ENCODE data around the gene EGLN1.
A peak's percentile ranks its signal among the peaks of the same experiment; 100 is the strongest.

Gene EGLN1

DNA sequence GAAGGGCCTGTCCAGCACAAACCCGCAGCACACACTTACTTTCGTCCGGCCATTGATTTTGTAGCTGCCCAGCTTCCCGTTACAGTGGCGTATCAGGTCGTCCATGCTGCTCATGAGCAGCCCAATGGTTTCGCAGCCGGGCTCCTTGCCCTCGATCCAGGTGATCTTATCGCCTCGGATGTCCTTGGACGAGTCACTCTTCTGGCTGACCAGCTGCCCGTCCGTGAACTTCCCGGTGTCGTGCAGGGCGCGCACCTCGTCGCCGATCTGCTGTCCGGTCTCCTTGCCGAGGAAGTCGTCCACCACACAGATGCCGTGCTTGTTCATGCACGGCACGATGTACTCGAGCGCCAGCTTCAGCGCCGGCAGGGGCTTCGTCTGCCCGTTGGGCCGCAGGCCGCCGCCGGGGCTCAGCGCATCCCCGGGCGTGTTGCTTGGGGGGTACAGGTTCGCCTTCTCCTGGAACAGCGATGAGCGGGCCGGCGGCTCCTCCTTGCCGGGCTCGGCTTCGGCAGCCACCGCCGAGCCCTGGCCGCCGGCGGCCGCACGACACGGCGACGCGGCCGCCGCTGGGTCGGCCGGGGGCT lies 1.0 kb downstream of the EGLN1 start:
- peak; percentile 58 for DNase-seq

DNA sequence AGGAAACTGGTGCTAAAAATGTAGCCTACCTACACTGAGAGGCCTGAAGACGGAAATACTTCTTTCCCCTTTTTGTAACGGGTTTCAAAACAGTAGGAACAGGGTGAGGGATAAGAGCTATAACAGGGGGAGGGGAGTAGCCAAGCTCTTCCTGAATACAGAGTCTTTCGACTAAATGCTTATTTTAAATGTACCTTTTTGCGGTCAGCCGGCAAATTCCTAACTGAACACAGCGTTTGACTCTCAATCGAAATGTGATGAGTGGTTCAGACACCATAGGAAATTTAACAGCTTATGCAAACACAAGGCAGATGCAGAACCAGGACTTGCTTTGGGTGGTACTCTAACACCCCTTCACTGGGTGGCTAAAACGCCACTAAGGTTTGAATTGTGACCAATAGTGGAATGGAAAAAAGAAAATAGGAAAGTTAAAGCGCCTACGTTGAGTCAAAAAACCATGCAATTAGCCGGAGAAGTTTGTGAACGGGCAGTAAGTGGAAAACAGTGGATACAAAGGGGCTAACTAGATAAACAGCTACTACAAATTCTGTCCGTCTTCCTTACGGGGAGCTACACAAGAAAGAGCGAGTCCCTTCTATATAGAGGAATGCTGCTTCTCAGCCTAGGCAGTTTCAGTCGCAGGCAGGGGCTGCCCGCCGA lies 1.7 kb downstream of the EGLN1 start:
- no peak for DNase-seq

DNA sequence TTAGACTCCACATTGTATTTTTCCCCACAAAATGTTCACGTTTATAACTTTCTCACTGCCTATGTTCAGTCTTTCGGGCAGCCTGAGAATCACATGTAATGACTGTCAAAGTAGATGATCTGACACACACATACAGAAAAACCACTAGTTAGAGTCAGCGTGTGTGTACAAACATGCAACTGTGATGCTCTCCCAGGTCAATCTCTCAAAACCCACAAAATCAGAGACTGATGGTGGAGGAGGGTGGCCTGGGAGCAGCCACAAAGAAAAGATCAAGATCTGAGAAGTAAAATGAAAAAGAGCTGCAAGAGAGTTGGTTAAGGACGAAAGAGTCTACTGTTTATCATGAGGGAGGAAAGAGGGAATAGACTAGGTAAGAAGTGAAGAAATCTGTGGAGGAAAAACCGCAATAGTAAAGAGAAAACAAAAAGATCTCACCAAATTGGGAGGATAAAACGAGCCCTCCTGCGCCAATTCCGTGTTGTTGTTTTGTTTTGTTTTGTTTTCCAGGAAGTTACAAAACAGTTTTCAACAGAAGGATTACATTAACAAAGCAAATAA lies 2.3 kb downstream of the EGLN1 start:
- DNase-seq, result no peak

DNA sequence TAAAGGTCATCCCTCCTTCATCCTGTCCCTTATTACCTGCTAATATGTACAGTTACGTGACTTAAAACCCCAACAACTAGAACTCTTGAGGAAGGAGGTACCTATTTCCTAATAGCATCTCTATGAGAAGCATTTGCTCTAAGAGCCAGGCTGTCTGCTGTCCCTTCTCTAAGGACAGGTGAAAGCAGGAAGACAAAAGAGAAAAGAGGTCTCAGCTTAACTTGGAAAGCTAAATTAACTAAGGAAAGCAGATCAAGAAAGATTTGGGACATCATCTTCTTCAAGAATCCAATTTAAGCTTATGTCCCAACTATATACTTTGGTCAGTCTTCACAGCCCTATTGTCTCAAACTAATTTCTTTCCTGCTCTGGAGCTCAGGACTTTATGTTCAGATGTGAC lies 2.9 kb downstream of the EGLN1 start:
- DNase-seq, result no peak

DNA sequence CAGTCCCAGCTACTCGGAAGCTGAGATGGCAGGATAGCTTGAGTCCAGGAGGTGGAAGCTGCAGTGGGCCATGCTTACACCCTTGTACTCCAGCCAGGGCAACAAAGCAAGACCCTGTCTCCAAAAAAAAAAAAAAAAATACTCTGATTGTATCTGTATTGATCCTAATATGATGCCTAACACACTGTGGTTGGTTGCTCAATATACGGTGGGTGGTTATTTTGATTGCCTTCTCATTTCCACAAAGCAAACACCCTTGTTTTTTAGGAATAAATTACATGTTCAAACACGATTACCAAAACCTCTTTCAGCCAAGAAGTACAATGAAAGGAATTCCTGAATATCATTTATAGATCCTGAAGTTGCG lies 3.4 kb downstream of the EGLN1 start:
- no peak for DNase-seq

DNA sequence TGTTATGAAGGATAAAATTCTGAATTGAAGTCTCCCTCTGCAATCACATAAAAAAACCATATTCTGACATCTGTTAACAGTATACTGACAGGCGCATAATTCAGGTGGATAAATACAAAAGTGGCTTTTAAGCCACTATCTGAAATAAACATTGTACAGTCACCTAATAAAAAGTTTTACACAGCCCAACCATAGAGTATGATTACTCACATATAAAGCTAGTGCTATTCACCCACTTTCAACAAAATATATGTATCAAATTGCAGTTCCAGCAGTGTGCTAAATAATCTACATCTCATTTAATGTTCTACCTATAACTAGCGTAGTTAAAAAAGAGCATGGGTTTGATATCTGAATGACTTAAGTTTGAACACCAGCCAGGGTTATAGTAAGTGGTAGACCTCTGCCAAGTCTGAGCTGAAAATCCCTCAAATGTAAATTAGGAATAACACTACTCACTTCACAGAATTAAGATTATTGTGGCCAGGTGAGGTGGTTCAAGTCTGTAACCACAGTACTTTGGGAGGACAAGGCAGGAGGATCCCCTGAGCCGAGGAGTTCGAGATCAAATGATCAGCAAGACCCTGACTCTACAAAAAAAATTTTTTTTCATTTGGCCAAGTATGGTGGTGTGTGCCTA lies 3.9 kb downstream of the EGLN1 start:
- DNase-seq, result no peak

DNA sequence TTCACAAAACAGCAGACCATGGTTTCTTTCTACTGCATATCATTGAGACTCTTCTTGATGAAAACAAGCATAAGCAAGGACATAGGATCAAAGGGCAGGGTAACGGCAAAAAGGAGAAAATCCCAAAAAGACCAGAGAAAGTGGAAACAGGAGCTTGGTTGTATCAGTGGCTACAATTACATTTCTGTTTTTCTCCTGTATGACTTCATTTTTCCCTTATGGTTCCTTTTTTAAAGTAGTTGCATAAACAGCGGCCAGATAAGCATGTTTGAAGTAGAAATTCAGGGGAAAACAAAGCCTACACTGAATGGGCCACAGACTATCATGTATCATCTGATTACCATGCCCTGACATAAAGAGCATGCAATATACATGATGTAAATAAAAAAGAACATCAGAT lies 4.6 kb downstream of the EGLN1 start:
- DNase-seq, result no peak

DNA sequence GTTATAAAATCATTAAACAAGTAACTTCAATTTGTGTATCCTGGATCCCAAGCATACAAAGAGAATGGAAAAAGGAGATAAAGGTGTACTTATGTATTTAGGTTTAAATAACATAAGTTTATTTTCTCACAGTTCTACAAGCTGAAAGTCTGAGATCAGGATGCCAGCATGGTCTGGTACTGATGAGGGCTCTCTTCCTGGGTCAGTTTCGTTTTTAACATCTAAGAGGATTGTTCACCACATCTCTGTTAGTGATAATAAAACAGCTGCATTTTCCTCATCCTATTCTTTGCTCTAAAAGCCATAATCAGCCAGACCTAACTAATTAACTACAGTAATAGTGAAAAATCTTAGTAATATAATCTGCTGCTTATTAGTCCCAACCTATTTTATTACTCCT lies 5.2 kb downstream of the EGLN1 start:
- DNase-seq, result no peak

DNA sequence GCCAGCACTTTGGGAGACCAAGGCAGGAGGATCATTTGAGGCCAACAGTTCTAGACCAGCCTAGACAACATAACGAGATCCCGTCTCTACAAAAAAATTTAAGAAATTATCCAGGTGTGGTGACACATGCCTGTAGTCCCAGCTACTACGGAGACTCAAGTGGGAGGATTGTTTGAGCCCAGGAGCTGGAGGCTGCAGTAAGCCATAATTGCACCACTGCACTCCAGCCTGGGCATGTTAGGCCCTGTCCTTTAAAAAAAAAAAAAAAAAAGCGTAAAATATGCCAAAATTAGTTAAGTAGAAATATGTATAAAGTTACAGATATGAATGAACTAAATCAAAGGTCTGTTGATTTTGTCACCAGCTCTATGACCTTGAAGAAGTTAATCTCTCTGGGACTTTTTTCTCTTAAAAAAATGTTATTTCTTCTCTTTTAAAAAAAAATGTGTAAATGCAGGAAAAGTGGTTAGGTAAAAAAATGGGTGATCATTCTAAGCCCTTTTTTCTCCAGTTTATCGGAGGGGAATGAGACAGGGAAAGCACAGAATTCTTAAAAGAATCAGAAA lies 7.0 kb downstream of the EGLN1 start:
- DNase-seq, result no peak

DNA sequence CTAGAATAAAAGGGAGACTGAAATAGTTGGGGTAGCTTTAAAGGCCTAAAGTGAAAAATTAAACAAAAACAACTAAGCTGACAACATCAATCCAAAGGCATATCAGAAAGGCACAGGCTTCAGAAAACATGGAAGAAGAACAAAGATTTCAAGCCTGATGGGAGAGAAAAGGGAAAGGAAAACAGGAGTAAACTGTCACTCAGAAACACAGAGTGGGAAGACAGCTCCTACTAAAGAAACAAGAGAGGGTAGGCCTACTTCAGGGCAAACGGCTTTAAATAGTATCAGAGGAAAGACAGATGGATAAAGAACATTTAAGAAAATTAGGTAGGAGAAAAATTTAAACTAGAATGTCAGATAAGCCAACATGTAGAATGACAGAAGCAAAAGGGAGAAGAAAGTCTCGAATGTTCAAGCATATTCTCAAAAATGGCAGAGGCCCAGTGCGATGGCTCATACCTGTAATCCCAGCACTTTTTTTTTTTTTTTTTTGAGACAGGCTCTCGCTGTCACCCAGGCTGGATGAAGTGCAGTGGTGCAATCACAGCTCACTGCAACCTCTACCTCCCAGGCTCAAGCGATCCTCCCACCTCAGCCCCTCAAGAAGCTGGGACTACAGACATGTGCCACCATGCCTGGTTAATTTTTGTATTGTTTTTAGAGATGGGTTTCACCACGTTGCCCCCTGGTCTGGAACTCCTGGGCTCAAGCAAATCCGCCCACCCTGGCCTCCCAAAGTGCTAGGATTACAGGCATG lies 7.6 kb downstream of the EGLN1 start:
- DNase-seq, result no peak

DNA sequence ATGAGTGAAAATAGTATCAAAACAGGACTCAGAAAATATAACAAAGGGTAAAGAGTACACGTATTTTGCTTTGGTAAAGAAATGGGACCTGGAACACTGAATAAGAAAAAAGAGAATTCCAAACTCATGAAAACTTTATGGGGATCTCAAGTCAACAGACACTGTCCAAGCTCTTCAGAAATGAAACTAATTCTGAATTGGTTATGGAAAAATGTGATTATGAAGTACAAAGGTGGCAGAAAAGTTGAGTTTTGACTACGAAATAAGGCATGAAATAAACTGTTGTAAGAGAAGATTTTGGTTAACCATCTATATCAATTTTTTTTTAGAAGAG lies 8.4 kb downstream of the EGLN1 start:
- no peak for DNase-seq

DNA sequence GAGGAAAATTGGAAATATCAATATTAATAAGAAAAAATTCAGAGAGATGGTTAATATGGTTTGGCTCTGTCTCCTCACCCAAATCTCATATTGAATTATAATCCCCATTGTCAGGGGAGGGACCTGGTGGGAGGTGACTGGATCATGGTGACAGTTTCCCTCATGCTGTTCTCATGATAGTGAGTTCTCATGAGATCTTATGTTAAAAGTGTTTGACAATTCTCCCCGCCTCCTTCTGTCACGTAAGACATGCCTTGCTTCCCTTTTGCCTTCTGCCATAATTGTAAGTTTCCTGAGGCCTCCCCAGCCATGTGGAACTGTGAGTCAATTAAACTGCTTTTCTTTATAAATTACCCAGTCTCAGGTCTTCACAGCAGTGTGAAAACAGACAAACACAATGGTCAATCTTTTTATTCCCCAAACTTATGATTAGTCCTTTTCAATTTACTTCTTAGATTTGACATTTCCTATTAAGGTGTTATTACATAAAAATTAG lies 11.0 kb downstream of the EGLN1 start:
- no peak for DNase-seq

DNA sequence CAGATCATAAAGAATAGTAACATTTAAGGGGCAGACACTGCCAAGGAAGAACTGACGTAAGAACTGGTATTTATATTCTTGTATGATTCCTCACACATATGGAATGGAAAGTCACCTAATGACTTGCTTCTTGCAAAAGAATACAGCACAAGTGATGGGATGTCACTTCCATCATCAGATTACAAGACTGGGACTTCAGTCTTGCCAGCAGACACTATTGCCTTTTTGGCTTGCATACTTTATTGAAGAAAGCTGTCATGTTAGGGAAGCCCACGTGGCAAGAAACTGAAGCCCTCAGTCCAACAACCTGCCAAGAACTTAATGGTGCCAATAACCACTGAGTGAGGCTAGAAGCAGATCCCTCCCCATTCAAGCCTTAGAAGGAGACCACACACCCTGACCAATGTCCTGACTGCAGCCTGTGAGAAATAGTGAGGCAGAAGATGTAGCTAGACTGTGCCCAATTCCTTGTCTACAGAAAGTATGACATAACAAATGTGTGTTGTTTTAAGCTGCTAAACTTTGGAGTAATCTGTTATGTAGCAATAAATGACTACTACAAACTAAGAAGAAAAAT lies 12.0 kb downstream of the EGLN1 start:
- no peak for DNase-seq

DNA sequence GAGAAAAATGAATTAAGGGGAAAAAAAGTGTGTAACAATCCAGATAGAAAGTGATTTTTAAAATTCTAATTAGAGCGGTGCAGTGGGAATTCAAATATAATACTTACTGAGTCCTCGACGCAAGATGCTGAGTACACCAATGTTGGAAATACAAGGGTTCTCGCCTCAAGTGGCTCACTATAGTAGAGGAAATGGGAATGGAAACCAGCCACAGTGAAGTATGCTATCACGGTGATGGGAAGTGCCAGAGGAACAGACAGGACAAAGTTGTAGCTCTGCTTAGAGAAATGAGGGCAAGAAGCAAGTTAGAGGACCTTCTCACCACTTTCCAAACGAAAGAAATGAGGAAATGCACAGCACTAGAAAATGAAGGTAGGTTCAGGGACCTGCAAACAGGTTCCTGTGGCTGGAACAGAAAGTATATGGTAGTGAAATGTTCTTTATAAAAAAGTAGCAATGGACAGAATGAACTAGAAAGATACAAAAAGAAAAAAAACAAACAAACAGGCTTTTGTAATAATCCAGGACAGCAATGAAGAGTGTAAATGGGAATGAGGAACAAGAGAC lies 13.5 kb downstream of the EGLN1 start:
- no peak for DNase-seq

DNA sequence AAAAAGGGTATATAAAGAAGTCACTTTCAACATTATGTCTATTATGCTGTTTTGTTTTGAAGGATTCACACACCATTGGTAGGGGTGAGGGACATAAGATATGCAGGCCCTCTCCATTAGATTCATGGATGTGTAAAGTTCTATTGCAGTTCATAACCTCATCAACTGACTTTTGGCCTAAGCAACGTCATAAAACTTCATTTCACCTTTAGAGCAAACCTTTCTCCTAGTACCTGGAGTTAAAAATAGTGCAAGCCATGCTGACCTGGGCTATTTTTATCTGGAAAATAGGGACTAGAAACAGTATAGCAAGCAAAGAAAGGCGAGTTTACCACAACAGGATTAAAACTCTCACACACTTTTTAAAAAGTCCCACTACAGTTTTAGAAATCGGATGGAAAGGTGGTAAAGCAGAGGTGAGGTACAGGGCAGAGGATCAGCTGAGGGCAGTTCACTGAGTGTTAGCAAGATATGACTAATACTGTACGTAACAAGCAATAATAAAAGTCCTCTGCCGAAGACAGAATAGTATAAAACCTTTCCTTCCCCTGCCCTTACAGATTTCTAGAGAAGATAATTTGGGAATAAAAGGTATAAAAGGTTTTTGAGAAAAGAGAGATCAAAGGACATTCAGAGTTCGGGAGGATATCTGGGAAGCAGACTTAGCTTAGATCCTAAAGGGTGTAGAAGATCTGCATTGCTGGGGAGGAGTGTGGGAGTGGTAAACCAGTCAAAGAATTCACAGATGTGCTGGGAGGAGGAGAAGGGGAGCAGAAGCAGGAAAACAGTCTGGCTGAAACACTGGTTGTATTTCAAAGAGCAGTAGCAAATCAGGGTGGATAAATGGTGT lies 14.3 kb downstream of the EGLN1 start:
- DNase-seq, result no peak

DNA sequence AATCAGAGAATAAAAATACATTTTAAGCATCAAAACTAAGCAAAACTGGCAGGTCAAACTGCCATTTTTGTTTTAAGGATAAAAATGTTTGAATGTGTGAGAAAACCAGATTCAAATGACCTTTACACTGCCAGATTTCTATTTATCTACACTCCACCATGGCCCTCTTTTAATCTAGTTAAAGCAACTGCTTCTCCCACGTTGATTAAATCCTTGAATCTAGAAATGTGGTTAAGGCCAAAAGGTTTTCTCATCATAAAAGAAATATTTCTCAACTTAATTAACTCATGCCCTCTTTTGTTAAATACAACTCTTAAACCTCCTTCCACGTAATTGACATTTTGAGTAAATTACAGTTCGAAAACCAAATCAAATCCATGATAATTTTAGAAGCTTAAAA lies 15.0 kb downstream of the EGLN1 start:
- no peak for DNase-seq

DNA sequence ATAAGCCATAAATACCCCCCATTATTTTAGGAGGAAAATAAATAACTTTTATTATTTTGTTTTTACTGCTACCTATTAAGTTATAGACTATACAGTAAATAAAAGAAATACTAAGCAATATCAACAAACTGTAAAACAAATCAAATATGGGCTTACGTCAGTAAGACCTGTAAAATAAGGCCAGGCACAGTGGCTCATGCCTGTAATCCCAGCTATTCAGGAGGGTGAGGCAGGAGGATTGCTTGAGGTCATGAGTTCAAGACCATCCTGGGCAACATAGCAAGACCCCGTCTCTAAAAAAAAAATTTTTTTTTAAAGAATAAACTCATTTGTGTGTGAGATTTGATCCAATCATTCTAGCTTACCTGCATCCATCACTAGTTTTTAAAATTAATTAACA lies 17.8 kb downstream of the EGLN1 start:
- DNase-seq, result no peak

DNA sequence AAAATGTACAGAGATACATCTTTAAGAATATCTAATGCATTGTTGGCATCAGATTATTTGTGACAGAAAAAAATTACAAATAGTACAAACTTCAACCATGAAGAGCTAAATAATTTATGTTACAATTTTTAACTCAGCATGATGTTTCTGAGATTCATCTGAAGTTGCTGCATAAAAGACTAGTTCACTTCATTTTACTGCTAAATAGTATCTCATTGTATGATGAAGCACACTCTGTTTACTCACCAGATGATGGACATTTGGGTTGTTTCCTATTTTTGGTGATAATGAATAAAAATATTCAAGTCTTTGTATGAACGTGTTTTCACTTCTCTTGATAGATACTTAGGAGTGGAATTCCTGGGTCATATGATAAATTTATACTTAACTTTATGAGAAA lies 20.6 kb downstream of the EGLN1 start:
- no peak for DNase-seq

DNA sequence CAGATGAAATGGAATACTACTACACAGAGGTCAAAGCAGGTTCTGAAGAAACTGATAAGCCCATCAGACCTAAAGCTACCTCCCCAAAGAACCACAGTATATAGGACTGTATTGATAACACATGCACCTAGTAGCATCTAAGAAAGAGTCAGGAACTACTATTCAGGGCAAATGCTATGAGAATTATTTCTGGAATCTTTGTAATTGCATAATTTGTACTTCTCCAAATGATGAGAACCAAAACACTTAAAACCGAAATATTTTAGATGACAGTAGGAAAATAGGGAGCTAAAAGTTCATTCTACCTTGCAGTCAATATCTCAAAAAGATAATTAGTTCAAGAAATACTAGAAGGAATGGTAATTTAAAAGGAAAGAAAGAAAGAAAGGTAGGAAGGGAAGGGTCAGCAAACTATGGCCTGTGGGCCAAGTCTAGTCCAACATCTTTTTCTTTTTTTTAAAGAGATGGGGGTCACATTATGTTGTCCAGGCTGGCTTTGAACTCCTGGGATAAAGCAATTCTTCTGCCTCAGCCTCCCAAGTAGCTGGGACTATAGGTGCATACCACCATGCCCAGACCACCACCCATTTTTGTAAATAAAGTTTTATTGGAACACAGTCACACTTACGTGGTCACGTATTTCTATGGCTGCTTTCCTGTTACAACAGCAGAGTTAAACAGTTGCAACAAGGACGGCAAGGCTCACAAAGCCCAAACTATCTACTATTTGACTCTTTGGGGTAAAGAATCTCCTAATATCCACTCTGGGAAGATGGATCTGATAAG lies 24.0 kb downstream of the EGLN1 start:
- DNase-seq, result no peak

DNA sequence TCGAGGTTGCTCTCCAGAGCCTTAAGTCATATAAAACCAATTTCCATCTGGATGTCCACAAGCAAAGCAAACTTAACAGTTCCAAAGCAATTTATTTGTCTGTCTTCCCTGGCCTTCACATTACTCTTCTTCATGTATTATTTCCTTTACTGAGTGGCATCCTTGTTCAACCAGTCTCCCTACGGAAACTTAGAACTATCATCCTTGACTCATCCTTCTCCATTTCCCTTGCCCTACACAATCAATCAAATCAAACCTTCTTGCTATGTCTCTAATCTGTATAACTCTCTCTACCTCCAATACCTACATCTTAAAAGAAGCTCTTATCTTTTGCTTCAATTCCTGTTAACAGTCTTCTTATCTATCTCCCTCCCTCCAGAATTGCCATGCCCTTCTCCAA lies 25.4 kb downstream of the EGLN1 start:
- DNase-seq, result no peak

DNA sequence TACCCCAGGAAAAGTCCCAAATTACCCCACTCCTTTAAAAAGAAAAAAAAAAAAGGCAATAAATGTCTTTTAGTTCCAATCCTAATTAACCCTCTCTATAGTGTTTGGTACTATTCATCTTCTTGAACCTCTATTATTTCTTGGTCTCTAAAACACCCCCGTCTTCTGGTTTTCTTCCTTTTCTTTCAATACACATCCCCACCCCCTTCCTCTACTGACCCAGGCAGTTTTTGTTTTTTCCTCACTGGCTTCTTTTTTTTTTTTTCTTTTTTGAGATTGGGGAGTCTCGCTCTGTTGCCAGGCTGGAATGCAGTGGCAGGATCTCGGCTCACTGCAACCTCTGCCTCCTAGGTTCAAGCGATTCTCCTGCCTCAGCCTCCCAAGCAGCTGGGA lies 26.1 kb downstream of the EGLN1 start:
- DNase-seq, result no peak
